Activated T-helper 1 cell treated with anti-CD3 and anti-CD28 coated beads, Interleukin-2, amount 50 U/mL, for 16 hours (primary cell): ENCODE measurements around the gene CCDC178.
"Not testable (repeated sequence)": the region's sequence is repeated elsewhere in the genome, so short reads cannot be mapped to it uniquely, and the experiment has no call there.

Source experiments
- DNase-seq, 2 donors: peaks; one replicate each; pipeline ENCODE4 v3.0.0-alpha.2; 2020; ENCODE audit warnings: low read depth in 1 of 2, low spot score in 1 of 2

Gene CCDC178

GRCh38 chr18:33369711-33370449 lies 70.6 kb downstream of the CCDC178 start:
- DNase-seq = no peak

- no peak for DNase-seq
Observed at GRCh38 chr18:33356735-33357134, 83.8 kb downstream of the CCDC178 start.

DNA sequence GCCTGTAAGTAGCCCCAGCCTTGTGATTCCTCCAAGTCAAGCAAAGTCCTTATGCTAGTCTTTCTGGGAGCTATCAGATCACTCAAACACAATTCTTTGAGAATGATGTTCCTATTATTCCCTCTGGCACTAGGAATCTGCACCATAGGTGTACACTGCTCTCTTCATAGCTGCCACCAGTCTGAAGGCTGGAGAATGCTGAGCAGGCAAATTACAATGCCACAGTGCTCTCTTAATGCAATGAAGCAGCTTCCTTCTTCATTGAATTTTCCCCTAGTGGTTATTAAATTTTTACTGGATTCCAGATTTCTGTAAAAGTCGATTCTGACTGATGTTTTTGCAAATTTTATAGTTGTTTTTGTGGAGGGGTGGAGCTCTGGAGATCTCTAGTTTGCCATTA lies 84.8 kb downstream of the CCDC178 start:
- DNase-seq = no peak

- no peak for DNase-seq
Observed at GRCh38 chr18:33355263-33355662, 85.3 kb downstream of the CCDC178 start.

DNA sequence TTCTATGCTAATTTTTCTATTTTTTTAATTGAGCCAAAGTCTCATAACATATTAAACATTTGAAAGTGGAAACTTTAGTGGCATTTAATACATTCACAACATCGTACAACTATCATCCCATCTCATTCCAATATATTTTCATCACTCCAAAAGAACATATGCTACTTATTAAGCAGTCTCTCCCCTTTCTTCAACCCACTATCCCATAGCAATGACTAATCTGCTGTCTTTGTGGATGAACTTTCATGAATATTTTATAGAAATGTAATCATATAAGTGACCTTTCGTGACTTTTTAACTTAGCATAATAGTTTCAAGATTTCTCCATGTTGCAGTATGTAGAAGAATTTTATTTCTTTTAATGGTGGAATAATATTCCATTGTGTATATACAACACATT lies 90.3 kb downstream of the CCDC178 start:
- no peak for DNase-seq

- DNase-seq = not testable (repeated sequence)
Observed at GRCh38 chr18:33339733-33340132, 100.8 kb downstream of the CCDC178 start.

GRCh38 chr18:33334781-33335180 lies 105.7 kb downstream of the CCDC178 start:
- no peak for DNase-seq

DNA sequence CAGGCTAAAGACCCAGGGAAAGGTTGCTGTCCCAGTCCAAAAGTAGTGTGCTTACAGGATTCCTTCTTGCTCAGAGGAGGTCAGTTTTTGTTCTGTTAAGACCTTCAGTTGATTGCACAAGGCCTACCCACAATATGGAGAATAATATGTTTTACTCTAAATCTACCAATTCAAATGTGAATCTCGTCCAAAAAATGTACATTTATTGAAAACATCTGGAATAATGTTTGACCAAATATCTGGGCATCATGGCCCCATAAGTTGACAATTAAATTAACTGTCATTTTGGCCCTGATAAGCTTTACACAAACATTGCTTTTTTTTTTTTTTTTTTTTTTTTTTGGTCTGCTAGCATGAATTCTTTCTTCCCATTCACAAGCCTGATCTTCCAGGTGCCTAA lies 109.8 kb downstream of the CCDC178 start:
- DNase-seq = no peak

DNA sequence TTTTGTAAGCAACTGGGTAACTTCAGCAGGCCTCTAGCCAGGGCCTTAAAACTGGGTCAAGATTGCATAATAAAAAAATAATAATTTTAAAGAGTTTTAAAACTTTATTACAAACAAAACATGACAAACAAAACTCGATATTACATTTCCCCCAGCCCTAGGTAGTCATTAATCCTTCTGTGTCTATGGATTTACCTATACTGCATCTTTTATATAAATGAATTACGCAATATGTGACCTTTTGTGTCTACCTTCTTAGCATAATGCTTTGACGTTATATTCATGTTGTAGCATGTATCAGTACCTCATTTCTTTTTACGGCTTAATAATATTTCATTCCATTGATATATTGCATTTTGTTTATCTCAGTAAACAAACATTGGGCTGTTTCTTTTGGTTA lies 113.5 kb downstream of the CCDC178 start:
- DNase-seq = no peak

DNA sequence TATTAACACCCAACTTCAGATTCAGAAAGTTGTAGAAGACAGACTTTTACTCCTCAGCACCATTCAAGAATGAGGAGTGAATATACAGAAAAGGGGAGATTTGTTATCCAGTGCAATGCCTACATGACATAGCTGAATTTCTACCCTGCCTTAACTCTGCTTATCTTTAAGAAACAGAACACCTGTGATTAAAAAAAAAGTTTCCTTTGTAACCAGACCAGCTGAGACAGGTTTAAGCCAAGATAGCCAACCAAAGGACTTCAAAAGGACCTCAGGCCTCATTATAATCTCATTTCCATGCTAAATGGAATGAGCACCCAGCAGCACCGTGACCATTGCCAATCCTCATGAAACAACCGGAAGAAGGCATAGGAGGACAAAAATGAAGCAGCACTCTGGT lies 122.9 kb downstream of the CCDC178 start:
- DNase-seq = no peak

GRCh38 chr18:33316146-33316587 lies 124.4 kb downstream of the CCDC178 start:
- no peak for DNase-seq

- no peak for DNase-seq
Observed at GRCh38 chr18:33307520-33307919, 133.0 kb downstream of the CCDC178 start.

- no peak for DNase-seq
Observed at GRCh38 chr18:33304277-33304676, 136.2 kb downstream of the CCDC178 start.

DNA sequence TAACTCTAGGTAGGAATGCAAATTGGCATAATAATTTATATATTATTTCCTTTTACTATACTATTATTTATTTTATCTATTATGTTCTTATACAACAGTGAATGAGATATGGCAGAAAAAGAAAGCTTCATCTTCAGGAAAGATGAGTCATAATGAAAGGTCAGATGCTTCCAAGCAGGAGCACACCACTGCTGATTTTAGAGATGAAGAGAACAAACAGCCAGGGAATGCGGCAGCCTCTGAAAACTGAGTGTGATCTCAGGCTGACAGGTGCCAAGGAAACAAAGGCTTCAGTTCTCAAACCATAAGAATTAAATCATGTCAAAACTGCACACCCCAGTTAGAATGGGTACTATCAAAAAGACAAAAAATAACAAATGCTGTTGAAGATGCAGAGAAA lies 149.0 kb downstream of the CCDC178 start:
- DNase-seq = no peak

- no peak for DNase-seq
Observed at GRCh38 chr18:33288082-33288716, 152.3 kb downstream of the CCDC178 start.

DNA sequence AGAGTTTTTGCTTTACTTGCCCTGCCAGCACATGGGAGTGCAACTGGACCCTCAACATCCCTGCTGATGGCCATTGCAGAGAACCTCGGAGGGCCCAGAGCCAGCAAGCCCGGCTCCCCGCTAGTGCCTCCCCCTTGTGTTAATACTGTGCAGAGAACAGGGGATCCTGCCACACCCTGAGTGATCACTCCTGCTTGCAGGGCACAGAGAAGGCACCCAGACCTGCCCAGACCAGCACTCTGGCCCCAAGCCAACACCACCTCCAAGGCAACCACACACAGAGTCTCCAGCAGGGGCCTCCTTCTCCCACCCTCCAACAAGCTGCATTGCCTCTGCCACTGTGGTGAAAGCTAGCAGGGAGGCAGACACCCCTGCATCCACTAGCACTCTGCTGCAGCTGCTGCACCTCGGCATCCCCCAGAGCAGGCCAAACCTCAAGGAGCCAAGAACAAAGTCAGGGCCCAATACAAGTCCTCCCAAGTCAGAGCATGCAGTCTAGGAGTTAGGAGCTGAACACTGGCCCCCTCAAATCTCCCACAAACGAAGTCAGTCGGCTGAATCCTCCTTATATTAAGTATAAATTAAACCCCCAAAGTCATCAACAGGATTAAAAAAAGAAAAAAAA lies 157.7 kb downstream of the CCDC178 start:
- DNase-seq = no peak

DNA sequence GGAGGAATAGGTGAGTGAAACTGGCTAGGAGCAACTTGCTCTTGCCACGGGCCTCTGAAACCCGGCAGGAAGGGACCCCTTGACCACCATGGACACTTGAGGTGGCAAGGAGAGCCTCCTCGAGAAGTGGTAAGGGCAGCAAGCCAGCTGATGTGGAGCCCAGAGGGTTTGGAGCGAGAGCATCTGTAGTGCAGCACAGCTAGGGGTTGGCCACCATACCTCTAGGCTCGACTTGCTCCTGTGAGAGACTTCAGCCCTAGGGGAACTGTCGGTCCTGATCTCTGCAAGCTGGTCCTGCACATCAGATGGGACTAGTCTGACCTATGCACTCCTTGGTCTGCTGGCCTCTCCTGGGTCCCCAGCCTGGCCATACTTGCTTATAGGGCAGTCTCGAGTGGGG lies 158.4 kb downstream of the CCDC178 start:
- DNase-seq = no peak

DNA sequence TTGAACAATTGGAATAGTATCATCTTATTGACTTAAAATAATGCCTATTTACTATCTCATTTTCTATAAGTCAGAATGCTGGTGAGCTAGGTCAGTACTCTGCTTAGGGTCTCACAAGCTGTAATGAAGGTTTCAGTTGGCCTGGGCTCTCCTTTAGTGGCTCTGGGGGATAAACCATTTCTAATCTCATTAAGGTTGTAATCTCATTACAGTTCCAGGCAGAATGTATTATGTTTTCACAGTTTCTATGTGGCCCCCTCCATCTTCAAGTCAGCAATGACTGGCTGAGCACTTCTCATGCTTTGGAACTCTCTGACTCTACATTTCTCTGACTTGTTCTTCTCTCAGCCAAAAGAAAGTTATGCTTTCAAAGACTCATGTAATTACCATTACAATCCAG lies 163.1 kb downstream of the CCDC178 start:
- no peak for DNase-seq

DNA sequence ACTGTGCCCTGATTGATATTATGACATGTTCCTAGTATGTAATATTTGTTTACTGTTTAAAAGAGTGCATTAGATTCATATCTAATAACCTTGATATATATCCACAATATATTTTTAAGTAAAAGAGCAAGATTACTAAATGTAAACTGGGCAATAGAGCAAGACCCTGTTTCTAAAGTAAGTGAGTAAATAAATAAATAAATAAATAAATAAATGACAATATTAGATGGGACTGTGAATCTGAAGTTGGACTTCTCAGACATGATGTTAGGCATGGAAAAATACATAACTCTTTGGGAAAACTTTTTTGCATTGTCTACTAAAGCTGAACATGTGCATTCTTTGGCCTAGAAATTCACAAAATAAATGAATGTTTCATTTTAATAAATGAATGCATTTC lies 164.7 kb downstream of the CCDC178 start:
- no peak for DNase-seq

DNA sequence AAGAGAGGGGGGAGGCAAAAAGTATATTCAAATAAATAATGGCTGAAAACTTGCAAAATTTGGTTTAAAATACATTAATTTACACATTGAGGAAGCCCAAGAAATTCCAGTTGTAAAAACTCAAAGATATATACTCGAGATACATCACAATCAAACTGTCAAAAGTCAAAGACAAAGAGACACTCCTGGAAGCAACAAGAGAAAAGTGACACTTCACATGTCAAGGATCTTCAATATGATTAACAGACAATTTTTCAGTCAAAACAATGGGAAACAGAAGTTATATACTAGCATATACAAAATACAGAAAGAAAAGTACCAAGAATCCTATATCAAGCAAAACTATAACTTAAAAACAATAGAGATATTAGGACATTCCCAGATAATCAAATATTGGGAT lies 170.2 kb downstream of the CCDC178 start:
- no peak for DNase-seq

- DNase-seq = no peak
Observed at GRCh38 chr18:33269223-33269622, 171.3 kb downstream of the CCDC178 start.

DNA sequence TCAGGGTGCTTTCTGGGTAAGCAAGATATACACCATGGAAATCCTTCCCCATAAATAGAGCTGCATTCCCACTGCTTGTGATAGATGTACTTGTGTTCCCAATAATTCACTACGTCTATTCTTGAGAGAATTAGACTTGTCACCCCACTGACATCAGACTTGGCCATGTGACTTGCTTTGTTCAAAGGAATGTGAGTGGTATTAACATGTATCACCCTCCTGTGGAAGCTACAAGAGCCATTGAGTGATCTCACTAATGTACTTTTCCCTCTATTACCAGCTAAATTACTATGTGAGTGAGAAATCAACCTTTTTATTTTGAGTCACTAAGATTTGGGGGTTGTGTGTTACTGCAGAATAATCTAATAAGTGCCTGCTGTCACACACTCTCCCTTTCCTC lies 176.0 kb downstream of the CCDC178 start:
- DNase-seq = no peak
